ENCODE results near the gene ADK. TPM values are rescaled to one million over a fixed set of nuclear protein-coding genes. Genes with fewer than 3 reads are reported as not detected.

ADK gene
- total RNA-seq, 1 donor from 2014 or later = 26.2 TPM

DNA sequence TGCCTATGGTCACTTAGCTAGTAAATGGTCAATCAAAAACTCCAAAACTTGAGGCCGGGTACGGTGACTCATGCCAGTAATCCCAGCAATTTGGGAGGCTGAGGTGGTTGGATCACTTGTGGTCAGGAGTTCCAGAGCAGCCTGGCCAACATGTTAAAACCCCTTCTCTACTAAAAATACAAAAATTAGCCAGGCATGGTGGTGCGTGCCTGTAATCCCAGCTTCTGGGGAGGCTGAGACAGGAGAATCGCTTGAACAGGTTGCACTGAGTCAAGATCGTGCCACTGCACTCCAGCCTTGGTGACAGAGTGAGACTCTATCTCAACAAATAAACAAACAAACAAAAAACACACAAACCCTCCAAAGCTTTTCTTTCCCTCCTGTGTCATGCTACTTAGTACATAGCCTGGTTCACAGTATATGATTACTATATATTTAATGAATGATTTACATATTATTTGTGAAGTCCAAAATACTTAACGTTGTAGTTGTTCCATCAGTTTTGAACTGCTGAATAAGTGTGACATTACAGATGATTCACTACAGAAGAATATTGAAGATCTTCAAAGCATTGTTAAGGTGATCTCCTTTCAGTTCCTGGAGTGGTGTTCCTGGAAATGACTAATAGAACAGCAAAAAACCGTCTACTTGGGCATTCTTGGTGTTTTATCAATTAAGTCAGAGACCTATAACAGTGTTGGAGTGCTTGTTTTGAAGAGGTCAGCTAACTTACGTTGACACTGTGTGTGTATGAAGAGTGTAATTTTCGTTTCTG lies 72.9 kb downstream of the ADK start:
- Mint-ChIP-seq H3K4me3 (no peak overlapping the region), H3K36me3 (no peaks in the 10 kb centered on the region), H3K9me3 (no peaks in the 10 kb centered on the region), H3K4me1 (no peaks in the 10 kb centered on the region), H3K27ac (no peak overlapping the region), H3K27me3 (ENCODE audit: low read depth) (no peaks in the 10 kb centered on the region)
- DNase-seq (ENCODE audit: low spot score in 2 of 2, unreplicated experiment in 2 of 2) = no peak
- TF ChIP-seq, protein P1, sequence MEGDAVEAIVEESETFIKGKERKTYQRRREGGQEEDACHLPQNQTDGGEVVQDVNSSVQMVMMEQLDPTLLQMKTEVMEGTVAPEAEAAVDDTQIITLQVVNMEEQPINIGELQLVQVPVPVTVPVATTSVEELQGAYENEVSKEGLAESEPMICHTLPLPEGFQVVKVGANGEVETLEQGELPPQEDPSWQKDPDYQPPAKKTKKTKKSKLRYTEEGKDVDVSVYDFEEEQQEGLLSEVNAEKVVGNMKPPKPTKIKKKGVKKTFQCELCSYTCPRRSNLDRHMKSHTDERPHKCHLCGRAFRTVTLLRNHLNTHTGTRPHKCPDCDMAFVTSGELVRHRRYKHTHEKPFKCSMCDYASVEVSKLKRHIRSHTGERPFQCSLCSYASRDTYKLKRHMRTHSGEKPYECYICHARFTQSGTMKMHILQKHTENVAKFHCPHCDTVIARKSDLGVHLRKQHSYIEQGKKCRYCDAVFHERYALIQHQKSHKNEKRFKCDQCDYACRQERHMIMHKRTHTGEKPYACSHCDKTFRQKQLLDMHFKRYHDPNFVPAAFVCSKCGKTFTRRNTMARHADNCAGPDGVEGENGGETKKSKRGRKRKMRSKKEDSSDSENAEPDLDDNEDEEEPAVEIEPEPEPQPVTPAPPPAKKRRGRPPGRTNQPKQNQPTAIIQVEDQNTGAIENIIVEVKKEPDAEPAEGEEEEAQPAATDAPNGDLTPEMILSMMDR (IDR thresholded peaks at IDR 0.05; ENCODE audit: unreplicated experiment) = no peak

DNA sequence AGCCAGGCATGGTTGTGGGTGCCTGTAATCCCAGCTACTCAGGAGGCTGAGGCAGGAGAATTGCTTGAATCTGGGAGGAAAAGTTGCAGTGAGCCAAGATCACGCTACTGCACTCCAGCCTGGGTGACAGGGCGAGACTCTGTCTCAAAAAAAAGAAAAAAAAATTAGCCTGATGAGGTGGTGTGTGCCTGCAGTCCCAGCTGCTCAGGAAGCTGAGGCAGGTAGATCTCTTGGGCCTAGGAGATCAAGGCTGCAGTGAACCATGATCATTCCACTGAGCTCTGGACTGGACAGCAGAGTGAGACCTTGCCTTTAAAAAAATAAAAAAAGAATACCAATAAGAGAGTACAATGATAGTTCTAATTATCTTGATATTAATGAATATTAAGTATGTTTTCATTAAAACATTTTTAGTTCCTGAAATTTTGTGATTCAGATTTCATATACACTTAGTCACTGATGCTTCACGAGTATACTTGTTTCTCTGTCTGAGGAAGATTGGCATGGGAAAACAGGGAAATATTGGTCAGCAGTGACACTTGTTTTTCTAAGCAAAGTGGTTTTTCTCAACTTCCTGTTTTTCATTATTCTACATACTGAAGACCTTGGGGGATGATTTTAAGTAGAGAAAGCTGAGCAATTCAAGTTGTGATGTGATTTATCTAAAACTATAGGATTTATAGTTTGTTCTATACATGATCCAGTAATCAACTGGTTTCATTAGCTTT lies 76.8 kb downstream of the ADK start:
- H3K27ac Mint-ChIP-seq = no peak overlapping the region
- H3K4me1 Mint-ChIP-seq = no peaks in the 10 kb centered on the region
- TF ChIP-seq, protein P1 (IDR thresholded peaks at IDR 0.05; ENCODE audit: unreplicated experiment) = no peak
- no peak for DNase-seq (ENCODE audit: low spot score in 2 of 2, unreplicated experiment in 2 of 2)
- no peaks in the 10 kb centered on the region for H3K36me3 Mint-ChIP-seq
- H3K4me3 Mint-ChIP-seq = no peak overlapping the region
- H3K27me3 Mint-ChIP-seq (ENCODE audit: low read depth) = no peaks in the 10 kb centered on the region
- H3K9me3 Mint-ChIP-seq = no peaks in the 10 kb centered on the region

DNA sequence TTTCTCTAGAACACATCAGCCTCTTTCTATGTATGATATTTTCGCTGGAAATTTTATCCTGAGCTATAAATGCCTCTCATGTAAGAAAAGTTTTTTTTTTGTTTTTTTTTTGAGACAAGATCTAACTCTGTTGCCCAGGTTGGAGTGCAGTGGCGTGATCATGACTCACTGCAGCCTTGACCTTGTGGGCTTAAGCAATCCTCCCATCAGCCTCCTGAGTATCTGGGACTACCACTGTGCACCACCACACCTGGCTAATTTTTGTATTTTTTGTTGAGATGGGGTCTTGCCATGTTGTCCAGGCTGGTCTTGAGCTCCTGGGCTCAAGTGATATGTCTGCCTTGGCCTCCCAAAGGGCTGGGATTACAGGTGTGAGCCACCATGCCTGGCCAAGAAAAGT lies 80.4 kb downstream of the ADK start:
- Mint-ChIP-seq H3K4me1 (peaks cover 15% of the 10 kb centered on the region), H3K27me3 (ENCODE audit: low read depth) (no peaks in the 10 kb centered on the region), H3K9me3 (no peaks in the 10 kb centered on the region), H3K27ac (no peak overlapping the region), H3K4me3 (no peak overlapping the region), H3K36me3 (no peaks in the 10 kb centered on the region)
- DNase-seq (ENCODE audit: low spot score in 2 of 2, unreplicated experiment in 2 of 2) = no peak
- TF ChIP-seq, protein P1 (IDR thresholded peaks at IDR 0.05; ENCODE audit: unreplicated experiment) = no peak

DNA sequence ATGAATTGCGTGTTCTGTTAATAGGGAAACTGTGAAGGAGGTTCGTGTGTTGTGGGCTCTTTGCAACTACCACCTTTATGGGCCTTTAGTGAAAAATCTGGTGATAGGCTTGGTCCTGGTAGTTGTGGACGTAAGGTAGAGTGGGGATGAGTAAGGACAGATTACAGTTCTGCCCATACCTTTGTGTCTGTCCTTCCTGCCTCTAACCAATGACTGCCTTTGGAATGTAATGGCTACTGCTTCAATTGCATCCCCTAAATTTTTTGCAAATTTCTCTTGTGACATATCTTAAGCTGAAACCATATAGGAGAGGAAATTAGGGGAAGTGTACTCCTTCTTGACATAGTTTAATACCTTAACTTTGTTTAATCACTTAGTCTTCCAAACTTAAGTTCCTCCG lies 82.3 kb downstream of the ADK start:
- H3K4me1 Mint-ChIP-seq = peaks cover 28% of the 10 kb centered on the region
- no peaks in the 10 kb centered on the region for H3K9me3 Mint-ChIP-seq
- H3K36me3 Mint-ChIP-seq = no peaks in the 10 kb centered on the region
- H3K4me3 Mint-ChIP-seq = no peak overlapping the region
- H3K27ac Mint-ChIP-seq = peak overlapping the region; percentile 45
- no peak for DNase-seq (ENCODE audit: low spot score in 2 of 2, unreplicated experiment in 2 of 2)
- TF ChIP-seq, protein P1 (IDR thresholded peaks at IDR 0.05; ENCODE audit: unreplicated experiment) = no peak
- no peaks in the 10 kb centered on the region for H3K27me3 Mint-ChIP-seq (ENCODE audit: low read depth)

GRCh38 chr10:74234569-74234968 lies 83.5 kb downstream of the ADK start:
- Mint-ChIP-seq H3K36me3 (no peaks in the 10 kb centered on the region), H3K9me3 (no peaks in the 10 kb centered on the region), H3K4me3 (no peak overlapping the region), H3K4me1 (peaks cover 38% of the 10 kb centered on the region), H3K27ac (no peak overlapping the region), H3K27me3 (ENCODE audit: low read depth) (no peaks in the 10 kb centered on the region)
- TF ChIP-seq, protein P1 (IDR thresholded peaks at IDR 0.05; ENCODE audit: unreplicated experiment) = peak; percentile 21
- no peak for DNase-seq (ENCODE audit: low spot score in 2 of 2, unreplicated experiment in 2 of 2)

Data from mesothelial cell of epicardium (in vitro differentiated cells).